HG02970 (cell line): ENCODE data around the gene DPYSL5.
"Not testable (repeated sequence)": the region's sequence is repeated elsewhere in the genome, so short reads cannot be mapped to it uniquely, and the experiment has no call there.

Source experiments
- ATAC-seq: cut with Tn5 transposase; IDR thresholded peaks from one replicate; pipeline ENCODE4 v1.9.1; 2021; ENCODE audit warnings: mild to moderate bottlenecking, moderate library complexity, moderate number of reproducible peaks; ENCODE audit not compliant: unreplicated experiment, low FRiP score

The DPYSL5 gene

GRCh38 chr2:26874514-26874913 is 26.6 kb downstream of the DPYSL5 start:
- ATAC-seq = no peak

DNA sequence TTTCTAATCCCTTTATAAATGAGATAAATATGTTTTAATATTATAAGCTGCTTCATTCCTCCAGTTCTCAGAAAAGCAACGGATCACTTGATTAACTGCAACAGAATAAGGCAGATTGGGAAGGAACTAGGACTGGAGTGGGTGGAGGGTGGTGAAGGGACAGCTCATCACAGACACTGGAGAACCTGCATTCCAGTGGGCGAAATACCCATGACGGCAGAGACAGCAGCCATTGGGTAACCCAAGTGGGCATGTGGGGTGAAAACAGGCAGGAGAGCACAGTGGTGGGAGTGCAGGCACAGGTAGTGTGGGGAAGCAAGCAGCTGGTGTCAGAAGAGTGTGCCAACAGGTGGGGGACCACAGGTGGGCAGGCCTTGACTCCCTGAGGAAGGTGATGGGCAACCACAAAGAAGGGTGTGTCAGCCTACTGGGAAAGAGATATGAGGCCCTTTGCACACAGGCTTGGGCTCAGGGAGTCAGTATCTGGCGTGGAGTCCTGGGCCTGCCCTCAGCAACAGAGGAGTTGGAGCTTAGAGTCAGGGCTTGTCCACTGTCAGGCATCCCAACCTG is 27.2 kb downstream of the DPYSL5 start:
- no peak for ATAC-seq

DNA sequence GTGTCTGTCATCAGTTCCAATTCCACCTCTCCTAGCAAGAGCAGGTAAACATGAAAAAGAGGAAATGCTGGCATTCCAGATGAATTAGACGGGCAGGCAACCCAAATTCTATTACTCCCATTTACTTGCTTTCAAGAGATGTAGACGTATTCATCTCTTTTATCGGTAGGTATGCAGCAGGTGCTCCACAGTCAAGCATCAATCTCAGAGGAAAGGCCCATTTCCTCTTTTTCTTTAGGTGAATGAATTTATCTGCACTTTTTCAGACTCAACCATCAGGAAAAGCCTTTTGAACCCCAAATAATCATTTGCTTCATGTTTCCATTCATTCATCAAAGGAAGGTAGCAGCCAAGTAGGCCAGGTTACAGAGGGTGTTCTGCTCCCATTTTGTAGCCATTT is 27.9 kb downstream of the DPYSL5 start:
- no peak for ATAC-seq

DNA sequence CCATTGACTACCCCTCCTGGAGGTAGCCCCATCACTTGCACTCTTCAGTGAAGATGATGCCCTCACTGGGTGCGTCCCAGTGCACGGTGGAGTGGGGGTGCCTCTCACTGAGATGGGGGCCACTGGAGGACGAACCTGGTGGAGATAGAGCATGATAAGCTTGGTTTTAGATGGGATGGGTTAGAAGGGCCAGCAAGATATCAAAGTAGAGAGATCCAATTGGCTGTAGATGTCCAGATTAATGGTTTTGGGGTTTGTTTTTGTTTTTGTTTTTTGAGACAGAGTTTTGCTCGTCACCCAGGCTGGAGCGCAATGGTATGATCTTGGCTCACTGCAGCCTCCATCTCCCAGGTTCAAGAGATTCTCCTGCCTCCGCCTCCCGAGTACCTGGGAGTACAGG is 28.3 kb downstream of the DPYSL5 start:
- ATAC-seq = no peak

- ATAC-seq = no peak
Measured at GRCh38 chr2:26877276-26877675, 29.3 kb downstream of the DPYSL5 start.

DNA sequence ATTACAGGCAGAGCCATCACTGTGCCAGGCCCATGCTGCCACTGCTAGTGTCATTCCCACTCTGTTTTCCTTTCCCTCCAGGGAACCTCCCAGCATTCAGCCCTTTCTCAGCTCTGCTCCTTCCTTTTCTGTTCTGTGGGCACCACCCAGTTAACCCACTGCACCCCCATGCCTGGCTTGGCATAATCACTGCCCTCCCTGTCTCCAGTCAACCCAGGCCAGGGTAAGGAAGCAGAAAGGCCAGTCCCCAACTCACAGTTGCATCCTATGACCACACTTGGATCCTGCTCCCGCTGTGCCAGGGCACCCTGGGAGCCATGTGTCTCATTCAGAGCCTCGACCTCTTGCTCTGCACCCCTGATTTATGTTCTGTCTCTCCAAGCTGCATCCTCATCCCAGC is 32.2 kb downstream of the DPYSL5 start:
- no peak for ATAC-seq

- no peak for ATAC-seq
Measured at GRCh38 chr2:26880910-26881435, 33.0 kb downstream of the DPYSL5 start.

DNA sequence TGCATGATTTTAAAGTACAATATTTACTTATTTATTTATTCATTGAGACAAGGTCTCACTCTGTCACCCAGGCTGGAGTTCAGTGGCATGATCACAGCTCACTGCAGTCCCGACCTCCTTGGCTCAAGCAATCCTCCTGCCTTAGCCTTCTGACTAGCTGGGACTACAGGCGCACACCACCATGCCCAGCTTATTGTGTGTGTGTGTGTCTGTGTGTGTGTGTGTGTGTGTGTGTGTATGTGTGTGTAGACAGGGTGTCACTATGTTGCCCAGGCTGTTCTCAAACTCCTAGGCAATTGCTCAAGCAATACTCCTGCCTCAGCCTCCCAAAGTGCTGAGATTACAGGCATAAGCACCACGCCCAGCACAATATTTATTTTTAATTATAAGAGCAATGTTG is 34.3 kb downstream of the DPYSL5 start:
- not testable (repeated sequence) for ATAC-seq

- ATAC-seq = no peak
Measured at GRCh38 chr2:26883956-26884355, 36.0 kb downstream of the DPYSL5 start.

GRCh38 chr2:26884486-26884885 is 36.6 kb downstream of the DPYSL5 start:
- no peak for ATAC-seq

- no peak for ATAC-seq
Measured at GRCh38 chr2:26885651-26886329, 37.9 kb downstream of the DPYSL5 start.

- no peak for ATAC-seq
Measured at GRCh38 chr2:26886736-26887135, 38.8 kb downstream of the DPYSL5 start.

- ATAC-seq = no peak
Measured at GRCh38 chr2:26887151-26887550, 39.2 kb downstream of the DPYSL5 start.

DNA sequence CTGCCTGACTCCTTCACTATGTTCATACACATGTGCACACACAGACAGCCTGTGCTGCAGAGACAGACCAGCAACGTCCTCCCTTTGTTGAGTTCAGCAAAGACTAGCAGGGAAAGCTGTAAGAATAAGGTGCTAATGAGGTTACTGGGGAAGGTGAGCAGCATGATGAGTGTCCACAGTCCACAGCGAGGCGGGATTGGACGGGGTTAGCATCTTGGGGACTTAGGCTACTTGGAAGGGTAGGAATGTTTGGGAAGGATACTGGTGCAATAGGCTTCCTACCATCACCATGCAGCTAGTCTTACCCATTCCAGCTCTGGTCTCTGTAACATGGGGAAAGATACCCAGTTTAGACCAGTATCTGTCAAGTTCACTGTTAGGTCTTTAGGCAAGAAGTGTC is 41.9 kb downstream of the DPYSL5 start:
- no peak for ATAC-seq

- no peak for ATAC-seq
Measured at GRCh38 chr2:26890341-26891000, 42.5 kb downstream of the DPYSL5 start.

GRCh38 chr2:26892133-26892532 is 44.2 kb downstream of the DPYSL5 start:
- no peak for ATAC-seq

- no peak for ATAC-seq
Measured at GRCh38 chr2:26892922-26893524, 45.1 kb downstream of the DPYSL5 start.

DNA sequence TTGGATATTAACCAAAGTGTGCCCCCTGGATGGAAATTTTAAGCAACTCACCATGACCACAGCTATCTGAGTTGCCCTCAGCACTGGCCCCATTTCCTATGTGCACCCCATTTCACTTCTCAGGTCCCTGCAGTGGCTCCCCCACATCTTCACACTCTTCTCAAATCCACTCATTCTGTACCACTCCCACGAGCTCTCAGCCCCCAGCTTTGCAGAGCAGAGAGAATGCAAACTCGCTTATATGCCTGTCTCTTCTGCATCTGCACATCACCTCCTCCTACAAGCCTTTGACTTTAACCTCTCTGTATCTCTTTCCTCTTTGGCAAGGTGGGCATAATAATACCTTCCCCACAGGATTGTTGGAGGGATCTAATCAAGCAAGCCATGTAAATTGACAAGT is 46.2 kb downstream of the DPYSL5 start:
- no peak for ATAC-seq

DNA sequence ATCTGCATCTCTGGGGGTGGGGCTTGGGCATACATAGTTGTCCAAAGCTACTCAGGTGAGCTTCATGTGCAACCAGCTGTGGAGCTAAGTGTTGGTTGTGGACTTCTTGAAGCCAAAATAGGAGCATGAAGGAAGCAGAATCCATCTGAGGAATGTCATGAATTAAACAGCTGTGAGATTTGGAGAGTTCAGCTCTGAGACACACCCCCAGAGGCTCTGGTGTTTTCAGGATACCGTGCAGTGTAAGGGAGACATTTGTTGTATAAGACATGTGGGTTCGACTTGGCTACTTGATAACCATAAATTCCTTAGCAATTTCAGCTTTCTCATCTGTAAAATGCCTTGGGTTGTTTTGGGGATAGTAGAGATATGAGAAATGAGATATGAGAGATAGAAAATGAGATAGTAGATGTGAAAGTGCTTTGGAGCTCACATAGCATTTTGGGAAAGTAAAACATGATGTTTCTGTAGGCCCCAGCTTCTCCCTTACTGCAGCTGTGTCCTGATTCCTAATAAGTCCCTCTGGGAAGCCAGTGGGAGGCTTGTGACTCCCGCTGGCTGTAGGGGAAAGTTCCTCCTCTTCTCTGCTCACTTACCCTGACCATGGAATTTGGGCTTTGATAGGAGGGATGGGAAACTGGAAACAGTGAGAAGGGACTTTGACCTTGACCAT is 50.0 kb downstream of the DPYSL5 start:
- no peak for ATAC-seq

DNA sequence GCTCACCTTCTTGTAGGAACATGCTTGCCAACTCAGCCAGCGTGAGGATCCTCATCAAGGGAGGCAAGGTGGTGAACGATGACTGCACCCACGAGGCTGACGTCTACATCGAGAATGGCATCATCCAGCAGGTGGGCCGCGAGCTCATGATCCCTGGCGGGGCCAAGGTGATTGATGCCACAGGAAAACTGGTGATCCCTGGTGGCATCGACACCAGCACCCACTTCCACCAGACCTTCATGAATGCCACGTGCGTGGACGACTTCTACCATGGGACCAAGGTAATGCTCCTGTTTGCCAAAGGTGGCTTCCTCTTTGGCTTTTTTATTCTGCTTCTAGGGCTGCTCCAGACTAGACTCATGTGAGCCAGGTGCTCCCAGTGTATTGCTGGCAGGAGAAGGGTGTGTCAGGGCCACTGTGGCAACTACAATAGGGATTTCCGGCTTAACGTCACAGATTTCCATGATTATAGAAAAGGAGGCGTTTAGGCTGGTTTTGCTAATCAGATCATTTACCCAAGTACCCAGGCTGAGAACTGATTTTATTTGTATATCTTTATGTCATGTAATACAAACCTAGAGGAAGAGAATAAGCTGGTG is 50.6 kb downstream of the DPYSL5 start:
- ATAC-seq = no peak
